GM23338 (cell line): ENCODE results near the gene BAIAP2. TPM values are rescaled to one million over a fixed set of nuclear protein-coding genes. Genes with fewer than 3 reads are reported as not detected.

ENCODE experiments used
- ATAC-seq: fragments of 200-7000 bp; cut with Tn5 transposase; 3 replicates; pipeline ENCODE4 v1.9.1; 2020
- DNase-seq: peaks from one replicate; pipeline ENCODE4 v3.0.0-alpha.2; 2015; ENCODE audit warnings: low spot score
- H2AFZ ChIP-seq: fragments of 200-600 bp; sonication (generic); 2 replicates; pipeline ENCODE4 v1.8.0; 2016; ENCODE audit warnings: antibody characterized with exemption, mild to moderate bottlenecking, moderate library complexity
- H3F3A ChIP-seq: fragments of 200-600 bp; sonication (generic); replicated peaks from 2 replicates; pipeline ENCODE4 v1.8.0; 2017; ENCODE audit warnings: antibody characterized with exemption, mixed run types, low read depth
- H3K27ac ChIP-seq: fragments of 200-600 bp; sonication (generic); 2 replicates; pipeline ENCODE4 v1.6.1; 2016; ENCODE audit warnings: low read depth
- H3K27me3 ChIP-seq: fragments of 200-600 bp; sonication (generic); 2 replicates; pipeline ENCODE4 v1.8.0; 2016; ENCODE audit warnings: mild to moderate bottlenecking, mixed run types, moderate library complexity; ENCODE audit not compliant: insufficient read depth
- H3K36me3 ChIP-seq: fragments of 200-600 bp; sonication (generic); 2 replicates; pipeline ENCODE4 v1.8.0; 2016; ENCODE audit warnings: mild to moderate bottlenecking; ENCODE audit not compliant: insufficient read depth
- H3K4me1 ChIP-seq: fragments of 200-600 bp; sonication (generic); 2 replicates; pipeline ENCODE4 v1.8.0; 2016; ENCODE audit warnings: mild to moderate bottlenecking, moderate library complexity; ENCODE audit not compliant: insufficient read depth
- H3K4me2 ChIP-seq: fragments of 200-600 bp; sonication (generic); 2 replicates; pipeline ENCODE4 v1.7.1; 2017; ENCODE audit warnings: mixed run types
- H3K4me3 ChIP-seq: fragments of 200-600 bp; sonication (generic); 2 replicates; pipeline ENCODE4 v1.6.1; 2016; ENCODE audit warnings: mixed run types
- H3K79me2 ChIP-seq: fragments of 200-600 bp; sonication (generic); replicated peaks from 2 replicates; pipeline ENCODE4 v1.8.0; 2017; ENCODE audit warnings: mild to moderate bottlenecking; ENCODE audit not compliant: insufficient read depth
- H3K9me2 ChIP-seq: fragments of 200-600 bp; sonication (generic); 2 replicates; pipeline ENCODE4 v1.8.0; 2017; ENCODE audit not compliant: insufficient read depth
- H4K20me1 ChIP-seq: fragments of 200-600 bp; sonication (generic); replicated peaks from 2 replicates; pipeline ENCODE4 v1.8.0; 2017; ENCODE audit warnings: mild to moderate bottlenecking; ENCODE audit not compliant: insufficient read depth
- H3K27ac Mint-ChIP-seq: 2 replicates; pipeline ENCODE4 v1.8.0; 2020; ENCODE audit warnings: inconsistent platforms, mild to moderate bottlenecking, moderate library complexity, mixed read lengths
- H3K27me3 Mint-ChIP-seq: 3 replicates; pipeline ENCODE4 v1.8.0; 2022; ENCODE audit warnings: low read depth, mild to moderate bottlenecking, moderate library complexity, mixed read lengths, inconsistent platforms; ENCODE audit not compliant: insufficient read depth, poor library complexity
- H3K36me3 Mint-ChIP-seq: 3 replicates; pipeline ENCODE4 v1.8.0; 2021; ENCODE audit warnings: low read depth, mild to moderate bottlenecking, inconsistent platforms, moderate library complexity, mixed read lengths
- H3K4me1 Mint-ChIP-seq: 3 replicates; pipeline ENCODE4 v1.8.0; 2020; ENCODE audit warnings: mild to moderate bottlenecking, inconsistent platforms, mixed read lengths
- H3K4me3 Mint-ChIP-seq: 3 replicates; pipeline ENCODE4 v1.8.0; 2021; ENCODE audit warnings: moderate library complexity, mild to moderate bottlenecking, inconsistent platforms, mixed read lengths
- H3K9me3 Mint-ChIP-seq: 3 replicates; pipeline ENCODE4 v1.8.0; 2020; ENCODE audit warnings: moderate library complexity, mild to moderate bottlenecking, inconsistent platforms, mixed read lengths
- CREB1 ChIP-seq: fragments of 250-450 bp; sonication (Bioruptor Pico); IDR thresholded peaks from 2 replicates; pipeline ENCODE4 v1.5.0; 2020; ENCODE audit warnings: low read depth, mild to moderate bottlenecking, moderate library complexity
- STAT1 ChIP-seq: IDR thresholded peaks from one replicate; pipeline ENCODE4 v1.6.1; 2016; ENCODE audit warnings: antibody characterized with exemption; ENCODE audit not compliant: unreplicated experiment
- polyA plus RNA-seq: library from polyadenylated mRNA; unstranded; fragments of >200 nt; fragmentation: Nextera tagmentation; extraction: Ambion mirVana; gene quantifications from 2 replicates; pipeline ENCODE4 v1.2.1, GENCODE V29; 2016
- total RNA-seq: library from RNA; depleted of rRNA; stranded (reverse); fragments of >200 nt; shearing (Covaris generic); gene quantifications from 2 replicates; pipeline ENCODE4 v1.2.3, GENCODE V29; 2014
- TF ChIP-seq, protein P1 (sequence below): fragments of 250-450 bp; sonication (Bioruptor Pico); IDR thresholded peaks from 2 replicates; pipeline ENCODE4 v1.5.0; 2020; ENCODE audit warnings: mild to moderate bottlenecking, moderate library complexity

BAIAP2 gene
- total and polyA plus RNA-seq, 2 experiments from 2014 or later, result 21.7 to 22.7 TPM

DNA sequence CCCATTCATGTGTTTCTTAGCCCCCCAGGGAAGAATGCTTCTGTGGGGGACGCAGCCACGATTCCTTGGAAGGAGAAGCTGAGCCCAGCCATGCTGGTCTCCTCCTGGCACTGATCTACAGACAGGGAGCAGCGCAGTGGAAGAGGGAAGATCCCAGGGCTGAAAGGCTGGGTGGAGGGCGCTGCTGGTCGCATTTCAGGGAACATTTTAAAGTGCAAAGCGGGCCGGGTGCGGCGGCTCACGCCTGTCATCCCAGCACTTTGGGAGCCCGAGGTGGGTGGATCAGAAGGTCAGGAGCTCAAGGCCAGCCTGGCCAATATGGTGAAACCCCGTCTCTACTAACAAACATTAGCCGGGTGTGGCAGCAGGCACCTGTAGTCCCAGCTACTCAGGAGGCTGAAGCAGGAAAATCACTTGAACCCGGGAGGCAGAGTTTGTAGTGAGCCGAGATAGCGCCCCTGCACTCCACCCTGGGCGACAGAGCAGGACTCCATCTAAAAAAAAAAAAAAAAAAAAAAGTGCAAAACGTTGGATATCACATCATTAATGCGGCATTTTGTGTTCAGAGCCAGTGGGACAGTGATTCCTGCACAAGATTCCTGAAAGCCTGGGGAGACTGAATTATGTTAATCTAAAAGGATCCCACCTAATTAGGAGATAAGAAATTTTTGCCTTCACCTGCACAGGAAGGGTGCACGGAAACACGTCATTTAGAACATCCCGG lies 43.9 kb upstream of the BAIAP2 start (continued):
- TF ChIP-seq CREB1 (CRISPR knock-in tag), result no peak
- TF ChIP-seq, protein P1, sequence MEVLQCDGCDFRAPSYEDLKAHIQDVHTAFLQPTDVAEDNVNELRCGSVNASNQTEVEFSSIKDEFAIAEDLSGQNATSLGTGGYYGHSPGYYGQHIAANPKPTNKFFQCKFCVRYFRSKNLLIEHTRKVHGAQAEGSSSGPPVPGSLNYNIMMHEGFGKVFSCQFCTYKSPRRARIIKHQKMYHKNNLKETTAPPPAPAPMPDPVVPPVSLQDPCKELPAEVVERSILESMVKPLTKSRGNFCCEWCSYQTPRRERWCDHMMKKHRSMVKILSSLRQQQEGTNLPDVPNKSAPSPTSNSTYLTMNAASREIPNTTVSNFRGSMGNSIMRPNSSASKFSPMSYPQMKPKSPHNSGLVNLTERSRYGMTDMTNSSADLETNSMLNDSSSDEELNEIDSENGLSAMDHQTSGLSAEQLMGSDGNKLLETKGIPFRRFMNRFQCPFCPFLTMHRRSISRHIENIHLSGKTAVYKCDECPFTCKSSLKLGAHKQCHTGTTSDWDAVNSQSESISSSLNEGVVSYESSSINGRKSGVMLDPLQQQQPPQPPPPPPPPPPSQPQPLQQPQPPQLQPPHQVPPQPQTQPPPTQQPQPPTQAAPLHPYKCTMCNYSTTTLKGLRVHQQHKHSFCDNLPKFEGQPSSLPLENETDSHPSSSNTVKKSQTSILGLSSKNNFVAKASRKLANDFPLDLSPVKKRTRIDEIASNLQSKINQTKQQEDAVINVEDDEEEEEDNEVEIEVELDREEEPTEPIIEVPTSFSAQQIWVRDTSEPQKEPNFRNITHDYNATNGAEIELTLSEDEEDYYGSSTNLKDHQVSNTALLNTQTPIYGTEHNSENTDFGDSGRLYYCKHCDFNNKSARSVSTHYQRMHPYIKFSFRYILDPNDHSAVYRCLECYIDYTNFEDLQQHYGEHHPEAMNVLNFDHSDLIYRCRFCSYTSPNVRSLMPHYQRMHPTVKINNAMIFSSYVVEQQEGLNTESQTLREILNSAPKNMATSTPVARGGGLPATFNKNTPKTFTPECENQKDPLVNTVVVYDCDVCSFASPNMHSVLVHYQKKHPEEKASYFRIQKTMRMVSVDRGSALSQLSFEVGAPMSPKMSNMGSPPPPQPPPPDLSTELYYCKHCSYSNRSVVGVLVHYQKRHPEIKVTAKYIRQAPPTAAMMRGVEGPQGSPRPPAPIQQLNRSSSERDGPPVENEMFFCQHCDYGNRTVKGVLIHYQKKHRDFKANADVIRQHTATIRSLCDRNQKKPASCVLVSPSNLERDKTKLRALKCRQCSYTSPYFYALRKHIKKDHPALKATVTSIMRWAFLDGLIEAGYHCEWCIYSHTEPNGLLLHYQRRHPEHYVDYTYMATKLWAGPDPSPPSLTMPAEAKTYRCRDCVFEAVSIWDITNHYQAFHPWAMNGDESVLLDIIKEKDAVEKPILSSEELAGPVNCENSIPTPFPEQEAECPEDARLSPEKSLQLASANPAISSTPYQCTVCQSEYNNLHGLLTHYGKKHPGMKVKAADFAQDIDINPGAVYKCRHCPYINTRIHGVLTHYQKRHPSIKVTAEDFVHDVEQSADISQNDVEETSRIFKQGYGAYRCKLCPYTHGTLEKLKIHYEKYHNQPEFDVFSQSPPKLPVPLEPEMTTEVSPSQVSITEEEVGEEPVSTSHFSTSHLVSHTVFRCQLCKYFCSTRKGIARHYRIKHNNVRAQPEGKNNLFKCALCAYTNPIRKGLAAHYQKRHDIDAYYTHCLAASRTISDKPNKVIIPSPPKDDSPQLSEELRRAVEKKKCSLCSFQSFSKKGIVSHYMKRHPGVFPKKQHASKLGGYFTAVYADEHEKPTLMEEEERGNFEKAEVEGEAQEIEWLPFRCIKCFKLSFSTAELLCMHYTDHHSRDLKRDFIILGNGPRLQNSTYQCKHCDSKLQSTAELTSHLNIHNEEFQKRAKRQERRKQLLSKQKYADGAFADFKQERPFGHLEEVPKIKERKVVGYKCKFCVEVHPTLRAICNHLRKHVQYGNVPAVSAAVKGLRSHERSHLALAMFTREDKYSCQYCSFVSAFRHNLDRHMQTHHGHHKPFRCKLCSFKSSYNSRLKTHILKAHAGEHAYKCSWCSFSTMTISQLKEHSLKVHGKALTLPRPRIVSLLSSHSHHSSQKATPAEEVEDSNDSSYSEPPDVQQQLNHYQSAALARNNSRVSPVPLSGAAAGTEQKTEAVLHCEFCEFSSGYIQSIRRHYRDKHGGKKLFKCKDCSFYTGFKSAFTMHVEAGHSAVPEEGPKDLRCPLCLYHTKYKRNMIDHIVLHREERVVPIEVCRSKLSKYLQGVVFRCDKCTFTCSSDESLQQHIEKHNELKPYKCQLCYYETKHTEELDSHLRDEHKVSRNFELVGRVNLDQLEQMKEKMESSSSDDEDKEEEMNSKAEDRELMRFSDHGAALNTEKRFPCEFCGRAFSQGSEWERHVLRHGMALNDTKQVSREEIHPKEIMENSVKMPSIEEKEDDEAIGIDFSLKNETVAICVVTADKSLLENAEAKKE (CRISPR knock-in tag), result no peak

DNA sequence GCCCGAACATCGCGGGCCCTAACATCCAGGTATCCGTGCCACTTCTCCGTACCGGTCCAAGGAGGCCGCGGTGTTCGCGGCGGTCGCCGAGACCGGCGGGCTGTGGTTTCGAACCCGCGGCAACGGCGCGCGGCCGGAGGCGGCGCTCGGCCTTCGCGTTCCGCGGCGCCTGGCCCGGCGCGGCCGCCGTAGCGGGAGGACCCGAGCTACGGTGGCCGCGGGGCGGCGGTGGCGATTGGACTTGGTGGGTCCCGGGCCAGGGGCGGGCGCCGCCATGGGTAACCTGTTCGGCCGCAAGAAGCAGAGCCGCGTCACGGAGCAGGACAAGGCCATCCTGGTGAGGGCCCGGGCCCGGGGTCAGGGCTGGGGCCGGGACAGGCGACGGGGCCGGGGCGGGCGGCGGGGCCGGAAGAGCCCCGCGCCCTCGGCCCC lies 43.3 kb upstream of the BAIAP2 start, which contains the start of gene CHMP6:
TSS of gene CHMP6 (plus strand) at position 197 of the 432 bp plus-strand sequence. CDS start at position 275, 78 bp downstream.
- H3K27me3 Mint-ChIP-seq, result peaks cover 7% of the 10 kb centered on the region
- H3K4me1 ChIP-seq, result peaks cover 4% of the 10 kb centered on the region; the same call in 1 of the 2 replicates
- peak within 1 kb of the TSS; percentile 96 for H2AFZ ChIP-seq
- no peak within 1 kb of the TSS for H3K27ac ChIP-seq
- no peaks in the 10 kb centered on the region for H3K9me3 Mint-ChIP-seq
- peaks cover 4% of the 10 kb centered on the region; the same call in 1 of the 2 replicates for H3K27me3 ChIP-seq
- peaks cover 9% of the 10 kb centered on the region; the same call in 2 of the 3 replicates for H3K4me1 Mint-ChIP-seq
- DNase-seq (peak; percentile 82), ATAC-seq (peak; percentile 38)
- H3K9me2 ChIP-seq, result no peaks in the 10 kb centered on the region
- H3F3A ChIP-seq, result 0 out of 2 replicates have a peak, but pooled peaks cover 6% of the 10 kb centered on the region
- TF ChIP-seq STAT1 (no peak), CREB1 (CRISPR knock-in tag) (0 out of 2 replicates have a peak, but pooled peaks have one; percentile 12)
- no peaks in the 10 kb centered on the region for H4K20me1 ChIP-seq
- H3K36me3 ChIP-seq, result no peaks in the 10 kb centered on the region
- H3K36me3 Mint-ChIP-seq, result 0 out of 3 replicates have a peak, but pooled peaks cover 3% of the 10 kb centered on the region
- peak within 1 kb of the TSS; percentile 75 for H3K4me3 ChIP-seq
- H3K79me2 ChIP-seq, result no peaks in the 10 kb centered on the region; the same call in 1 of the 2 replicates
- no peak within 1 kb of the TSS; the same call in 1 of the 2 replicates for H3K27ac Mint-ChIP-seq
- H3K4me3 Mint-ChIP-seq, result peak within 1 kb of the TSS; percentile 72
- H3K4me2 ChIP-seq, result peak within 1 kb of the TSS; percentile 87
